ENCODE data around the gene OR1K1. TPM values are rescaled to one million over a fixed set of nuclear protein-coding genes. Genes with fewer than 3 reads are reported as not detected.

The OR1K1 gene, protein sequence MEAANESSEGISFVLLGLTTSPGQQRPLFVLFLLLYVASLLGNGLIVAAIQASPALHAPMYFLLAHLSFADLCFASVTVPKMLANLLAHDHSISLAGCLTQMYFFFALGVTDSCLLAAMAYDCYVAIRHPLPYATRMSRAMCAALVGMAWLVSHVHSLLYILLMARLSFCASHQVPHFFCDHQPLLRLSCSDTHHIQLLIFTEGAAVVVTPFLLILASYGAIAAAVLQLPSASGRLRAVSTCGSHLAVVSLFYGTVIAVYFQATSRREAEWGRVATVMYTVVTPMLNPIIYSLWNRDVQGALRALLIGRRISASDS
- total RNA-seq: 1 to 10 TPM in 2 of 8 experiments, under 1 TPM in 3, not detected in 3; 0.27 to 1.5 (median 0.54) TPM

DNA sequence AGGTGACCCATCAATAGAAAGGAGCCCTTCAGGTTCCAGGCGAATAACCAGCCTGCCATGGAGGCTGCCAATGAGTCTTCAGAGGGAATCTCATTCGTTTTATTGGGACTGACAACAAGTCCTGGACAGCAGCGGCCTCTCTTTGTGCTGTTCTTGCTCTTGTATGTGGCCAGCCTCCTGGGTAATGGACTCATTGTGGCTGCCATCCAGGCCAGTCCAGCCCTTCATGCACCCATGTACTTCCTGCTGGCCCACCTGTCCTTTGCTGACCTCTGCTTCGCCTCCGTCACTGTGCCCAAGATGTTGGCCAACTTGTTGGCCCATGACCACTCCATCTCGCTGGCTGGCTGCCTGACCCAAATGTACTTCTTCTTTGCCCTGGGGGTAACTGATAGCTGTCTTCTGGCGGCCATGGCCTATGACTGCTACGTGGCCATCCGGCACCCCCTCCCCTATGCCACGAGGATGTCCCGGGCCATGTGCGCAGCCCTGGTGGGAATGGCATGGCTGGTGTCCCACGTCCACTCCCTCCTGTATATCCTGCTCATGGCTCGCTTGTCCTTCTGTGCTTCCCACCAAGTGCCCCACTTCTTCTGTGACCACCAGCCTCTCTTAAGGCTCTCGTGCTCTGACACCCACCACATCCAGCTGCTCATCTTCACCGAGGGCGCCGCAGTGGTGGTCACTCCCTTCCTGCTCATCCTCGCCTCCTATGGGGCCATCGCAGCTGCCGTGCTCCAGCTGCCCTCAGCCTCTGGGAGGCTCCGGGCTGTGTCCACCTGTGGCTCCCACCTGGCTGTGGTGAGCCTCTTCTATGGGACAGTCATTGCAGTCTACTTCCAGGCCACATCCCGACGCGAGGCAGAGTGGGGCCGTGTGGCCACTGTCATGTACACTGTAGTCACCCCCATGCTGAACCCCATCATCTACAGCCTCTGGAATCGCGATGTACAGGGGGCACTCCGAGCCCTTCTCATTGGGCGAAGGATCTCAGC lies at the start of gene OR1K1:
Gene OR1K1 (plus strand): TSS at position 58 of the 995 bp plus-strand sequence. CDS start 0 bp downstream, at position 58.
- 60 to 100% (median 80%) methylated on average over 1 to 13 of the region's 30 CpGs for WGBS, 10 experiments
- no peaks in the 10 kb centered on the region for H3K4me1 ChIP-seq (replicated peaks in 1 of 2)
- in situ Hi-C loops (cut with MboI; ENCODE audit: low pct_unique_long_range_greater_than_20kb in 2 of 9, low sequenced_read_pairs in 9 of 9, unreplicated experiment in 9 of 9): loop anchor here in 6 of 9 experiments (10.0 to 25.0 kb wide), 4 partner anchors 336 to 688 kb away; no protein-coding TSS in a partner anchor
- H3K4me3 ChIP-seq: no peak within 1 kb of the TSS
- ATAC-seq (replicated peaks in 6 of 8): no peak
- H3K27ac ChIP-seq: no peak within 1 kb of the TSS

DNA sequence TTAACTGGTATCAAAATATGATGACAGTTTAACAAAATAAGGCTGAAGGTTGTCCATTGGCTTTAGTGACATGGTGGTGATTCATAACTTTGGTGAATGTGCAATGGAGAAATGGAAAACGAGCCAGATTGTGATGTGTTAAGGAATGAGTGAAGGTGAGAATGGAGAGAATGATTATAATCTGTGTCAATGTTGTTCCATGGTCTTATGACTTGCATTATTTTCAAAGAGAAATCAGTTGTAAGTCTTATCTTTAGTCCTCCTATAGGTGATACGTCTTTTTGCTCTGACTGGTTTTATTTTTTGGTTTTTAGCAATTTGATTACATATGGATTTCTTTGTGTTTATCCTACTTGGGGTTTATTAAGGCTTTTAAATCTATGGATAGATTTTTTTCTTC lies 45.1 kb upstream of the OR1K1 start:
- H3K27ac ChIP-seq: no peak overlapping the region
- H3K4me1 ChIP-seq (replicated peaks in 1 of 2): no peaks in the 10 kb centered on the region
- H3K4me3 ChIP-seq: no peak overlapping the region
- 0 to 42% (median 27%) methylated on average over 1 to 2 of the region's 2 CpGs for WGBS, 10 experiments
- in situ Hi-C loops (cut with MboI; ENCODE audit: low pct_unique_long_range_greater_than_20kb in 2 of 9, low sequenced_read_pairs in 9 of 9, unreplicated experiment in 9 of 9): no loop called here
- ATAC-seq (replicated peaks in 6 of 8): no peak

DNA sequence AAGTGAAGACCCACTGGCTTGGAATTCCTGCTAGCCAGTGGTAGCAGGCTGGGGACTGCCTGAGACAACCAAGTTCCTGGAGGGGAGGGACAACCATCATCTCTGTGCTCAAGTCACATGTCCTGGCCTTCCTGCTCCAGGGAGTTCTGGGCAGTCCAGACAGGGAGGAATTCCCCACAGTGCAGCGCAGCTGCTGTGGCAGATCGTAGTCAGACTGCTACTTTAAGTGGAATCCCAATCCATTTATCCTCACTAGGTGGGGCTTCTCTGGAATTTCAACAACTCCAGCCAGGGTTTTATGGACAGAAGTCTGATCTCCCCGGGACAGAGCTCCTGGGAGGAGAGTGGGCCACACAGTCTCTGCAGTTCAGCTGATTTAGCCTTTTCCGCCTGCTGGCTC lies 32.1 kb upstream of the OR1K1 start:
- in situ Hi-C loops (cut with MboI; ENCODE audit: low pct_unique_long_range_greater_than_20kb in 2 of 9, low sequenced_read_pairs in 9 of 9, unreplicated experiment in 9 of 9): no loop called here
- no peak overlapping the region for H3K27ac ChIP-seq
- ATAC-seq (replicated peaks in 6 of 8): peak in 2 of 8 experiments; percentile 44 to 62
- no peak overlapping the region for H3K4me3 ChIP-seq
- 0 to 82% (median 50%) methylated on average over 1 to 4 of the region's 4 CpGs; no CpG with 5 or more reads in 3 of the 10 experiments for WGBS, 10 experiments
- H3K4me1 ChIP-seq (replicated peaks in 1 of 2): no peaks in the 10 kb centered on the region

DNA sequence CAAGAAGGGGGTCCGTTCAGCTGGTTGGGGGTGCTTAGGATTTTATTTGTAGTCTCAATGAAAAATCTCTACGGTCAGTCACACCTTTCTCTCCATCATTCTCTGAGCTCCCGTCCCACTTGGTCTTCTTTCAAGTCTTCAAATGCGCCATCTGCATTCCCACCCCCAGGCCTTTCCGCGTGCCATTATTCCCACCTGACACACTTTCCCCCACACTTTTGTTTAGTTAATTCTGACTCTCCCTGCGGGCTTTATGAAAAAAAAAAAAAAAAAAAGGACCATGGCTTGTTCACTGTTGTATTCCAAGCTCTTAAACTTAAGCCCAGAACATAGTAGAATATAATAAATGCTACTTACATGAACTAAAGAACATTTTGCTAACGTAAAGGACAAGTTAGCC lies 22.9 kb upstream of the OR1K1 start:
- Histone ChIP-seq H3K27ac (no peak overlapping the region), H3K4me1 (replicated peaks in 1 of 2) (no peaks in the 10 kb centered on the region), H3K4me3 (no peak overlapping the region)
- 17 to 81% (median 69%) methylated on average over 1 to 8 of the region's 8 CpGs; no CpG with 5 or more reads in 1 of the 10 experiments for WGBS, 10 experiments
- ATAC-seq (replicated peaks in 6 of 8): no peak
- in situ Hi-C loops (cut with MboI; ENCODE audit: low pct_unique_long_range_greater_than_20kb in 2 of 9, low sequenced_read_pairs in 9 of 9, unreplicated experiment in 9 of 9): no loop called here

DNA sequence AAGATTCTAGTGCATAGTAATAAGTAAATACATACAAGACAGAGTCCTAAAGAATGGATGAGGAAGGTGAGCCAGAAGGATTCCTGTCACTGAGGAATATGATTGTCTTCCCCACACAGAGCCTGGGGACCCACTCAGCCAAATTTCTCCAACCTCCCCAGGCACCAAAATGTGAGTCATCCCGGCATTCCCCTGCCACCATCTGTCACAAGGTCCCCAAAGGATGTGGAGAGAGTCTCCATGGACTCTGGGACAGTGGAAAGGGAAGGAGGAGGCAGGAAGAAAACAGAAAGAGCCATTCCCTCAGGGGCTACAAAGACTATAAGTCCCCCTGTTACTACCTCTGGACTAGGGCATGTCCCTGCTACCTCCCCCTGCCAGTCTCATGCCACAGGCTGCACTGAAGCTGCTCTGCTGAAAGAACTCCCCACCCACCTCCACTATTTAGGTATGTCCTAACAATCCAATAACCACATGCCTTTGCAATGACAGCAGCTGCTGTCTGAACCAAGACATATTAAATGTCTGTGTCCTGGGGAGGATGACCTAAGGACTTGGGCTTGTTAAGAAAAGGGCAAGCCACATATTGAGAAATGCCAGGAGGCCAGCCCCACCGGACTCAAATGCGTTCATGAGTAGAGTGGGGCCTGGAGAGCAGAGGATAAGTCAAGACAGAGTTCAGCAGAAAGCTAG lies 21.8 kb upstream of the OR1K1 start:
- peak in 2 of 8 experiments; percentile 62 to 64 for ATAC-seq (replicated peaks in 6 of 8)
- in situ Hi-C loops (cut with MboI; ENCODE audit: low pct_unique_long_range_greater_than_20kb in 2 of 9, low sequenced_read_pairs in 9 of 9, unreplicated experiment in 9 of 9): no loop called here
- Histone ChIP-seq H3K4me3 (no peak overlapping the region), H3K27ac (no peak overlapping the region), H3K4me1 (replicated peaks in 1 of 2) (no peaks in the 10 kb centered on the region)
- 0 to 90% (median 56%) methylated on average over 1 to 2 of the region's 3 CpGs; no CpG with 5 or more reads in 5 of the 10 experiments for WGBS, 10 experiments

DNA sequence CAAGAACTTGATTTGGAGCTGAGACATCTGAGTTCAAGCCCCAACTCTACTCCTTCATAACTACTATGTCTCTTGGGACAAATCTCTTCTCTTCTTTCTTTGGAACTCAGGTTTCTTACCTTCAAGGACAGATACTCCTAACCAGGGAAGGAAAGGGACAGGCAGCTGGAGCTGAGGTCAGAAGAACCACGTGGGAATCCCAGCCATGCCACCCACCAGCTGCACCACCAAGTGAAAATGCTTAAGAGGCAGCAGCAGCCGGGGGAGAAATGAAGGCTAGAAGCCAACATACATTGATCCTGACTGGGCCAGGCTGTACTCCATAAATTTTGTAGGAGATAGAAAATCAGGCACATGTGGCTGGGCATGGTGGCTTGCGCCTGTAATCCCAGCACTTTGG lies 20.7 kb upstream of the OR1K1 start:
- Histone ChIP-seq H3K4me1 (replicated peaks in 1 of 2) (no peaks in the 10 kb centered on the region), H3K27ac (no peak overlapping the region), H3K4me3 (no peak overlapping the region)
- in situ Hi-C loops (cut with MboI; ENCODE audit: low pct_unique_long_range_greater_than_20kb in 2 of 9, low sequenced_read_pairs in 9 of 9, unreplicated experiment in 9 of 9): no loop called here
- ATAC-seq (replicated peaks in 6 of 8): no peak
- 0 to 100% (median 59%) methylated on average over 1 to 3 of the region's 3 CpGs; no CpG with 5 or more reads in 4 of the 10 experiments for WGBS, 10 experiments

DNA sequence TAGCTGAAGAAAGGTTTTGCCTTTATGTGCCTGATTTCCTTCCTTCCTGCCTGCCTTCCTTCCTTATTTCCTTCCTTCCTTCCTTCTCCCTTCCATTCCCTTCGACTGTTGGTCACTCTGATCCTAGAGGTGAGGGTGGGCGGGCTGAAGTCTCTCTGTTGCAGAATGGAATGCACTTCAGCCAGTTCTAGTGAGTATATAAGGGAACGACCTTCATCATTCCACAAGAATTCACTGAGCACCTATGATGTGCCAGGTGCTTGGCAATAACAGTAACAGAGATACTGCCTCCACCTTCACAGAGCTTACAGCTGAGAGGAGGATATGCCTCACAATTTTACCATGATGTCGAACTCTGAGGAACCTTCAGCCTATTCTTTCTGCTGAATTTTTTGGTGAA lies 19.9 kb upstream of the OR1K1 start:
- WGBS, 10 experiments: 20 to 70% (median 46%) methylated on average over 1 to 3 of the region's 4 CpGs

DNA sequence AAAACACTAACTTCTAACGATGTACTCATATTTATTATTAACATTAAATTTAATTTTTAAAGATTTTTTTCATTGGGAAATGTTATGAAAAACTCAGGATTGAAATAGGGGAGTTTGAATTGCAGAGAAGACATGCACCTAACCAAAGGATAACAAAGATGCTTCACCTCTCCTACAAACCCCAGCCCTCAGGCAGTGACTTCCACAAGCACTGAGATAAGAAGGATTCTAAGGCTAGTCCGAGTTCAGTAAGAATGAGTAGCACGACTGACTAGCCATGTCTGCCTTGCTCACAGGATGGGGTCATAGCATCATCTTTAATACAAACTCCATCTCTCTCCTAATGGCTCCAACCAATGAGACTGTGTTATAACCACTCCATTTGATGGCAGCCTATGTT lies 18.3 kb upstream of the OR1K1 start:
- Histone ChIP-seq H3K27ac (no peak overlapping the region), H3K4me3 (no peak overlapping the region), H3K4me1 (replicated peaks in 1 of 2) (no peaks in the 10 kb centered on the region)
- in situ Hi-C loops (cut with MboI; ENCODE audit: low pct_unique_long_range_greater_than_20kb in 2 of 9, low sequenced_read_pairs in 9 of 9, unreplicated experiment in 9 of 9): no loop called here
- no peak for ATAC-seq (replicated peaks in 6 of 8)
- WGBS, 10 experiments: 0 to 60% (median 28%) methylated on average over 1 to 3 of the region's 3 CpGs

More for the DNA sequence above, 19.9 kb upstream of the OR1K1 start:
- no peak for ATAC-seq (replicated peaks in 6 of 8)
- Histone ChIP-seq H3K4me3 (no peak overlapping the region), H3K27ac (no peak overlapping the region), H3K4me1 (replicated peaks in 1 of 2) (no peaks in the 10 kb centered on the region)
- in situ Hi-C loops (cut with MboI; ENCODE audit: low pct_unique_long_range_greater_than_20kb in 2 of 9, low sequenced_read_pairs in 9 of 9, unreplicated experiment in 9 of 9): no loop called here

DNA sequence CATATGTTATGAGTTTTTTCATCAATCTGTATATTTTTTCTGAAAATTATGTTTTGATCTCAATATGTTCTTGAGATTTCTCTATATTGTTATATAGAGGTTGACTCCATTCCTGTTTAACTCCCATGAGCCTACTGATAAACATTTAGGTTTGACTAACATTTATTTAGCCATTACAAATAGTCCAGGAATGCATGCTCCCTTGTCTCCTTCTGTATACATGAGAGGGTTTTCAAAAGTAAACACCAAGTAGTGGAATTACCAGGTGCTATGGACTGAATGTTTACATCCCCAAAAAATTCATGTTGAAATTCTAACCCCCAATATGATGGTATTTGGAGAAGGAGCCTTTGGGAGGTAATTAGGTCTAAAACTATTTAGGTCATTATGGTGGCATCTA lies 14.7 kb upstream of the OR1K1 start:
- H3K4me1 ChIP-seq (replicated peaks in 1 of 2): no peaks in the 10 kb centered on the region
- no peak overlapping the region for H3K4me3 ChIP-seq
- ATAC-seq (replicated peaks in 6 of 8): no peak
- H3K27ac ChIP-seq: no peak overlapping the region
- in situ Hi-C loops (cut with MboI; ENCODE audit: low pct_unique_long_range_greater_than_20kb in 2 of 9, low sequenced_read_pairs in 9 of 9, unreplicated experiment in 9 of 9): no loop called here

DNA sequence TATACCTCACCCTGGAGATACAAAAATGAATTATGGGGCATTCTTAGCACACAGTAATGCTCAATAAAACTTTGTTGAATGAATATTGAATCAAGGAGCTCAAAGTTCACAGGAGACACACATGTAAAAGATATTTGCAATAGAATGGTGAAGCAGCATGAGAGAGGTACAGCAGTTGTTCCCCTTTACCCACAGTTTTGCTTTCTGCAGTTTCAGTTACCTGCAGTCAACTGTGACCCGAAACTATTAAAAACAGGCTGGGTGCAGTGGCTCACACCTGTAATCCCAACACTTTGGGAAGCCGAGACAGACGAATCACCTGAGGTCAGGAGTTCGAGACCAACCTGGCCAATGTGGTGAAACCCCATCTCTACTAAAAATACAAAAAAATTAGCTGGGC lies 13.6 kb upstream of the OR1K1 start:
- in situ Hi-C loops (cut with MboI; ENCODE audit: low pct_unique_long_range_greater_than_20kb in 2 of 9, low sequenced_read_pairs in 9 of 9, unreplicated experiment in 9 of 9): no loop called here
- no peak overlapping the region for H3K4me3 ChIP-seq
- 20 to 71% (median 50%) methylated on average over 1 to 4 of the region's 4 CpGs; no CpG with 5 or more reads in 4 of the 10 experiments for WGBS, 10 experiments

DNA sequence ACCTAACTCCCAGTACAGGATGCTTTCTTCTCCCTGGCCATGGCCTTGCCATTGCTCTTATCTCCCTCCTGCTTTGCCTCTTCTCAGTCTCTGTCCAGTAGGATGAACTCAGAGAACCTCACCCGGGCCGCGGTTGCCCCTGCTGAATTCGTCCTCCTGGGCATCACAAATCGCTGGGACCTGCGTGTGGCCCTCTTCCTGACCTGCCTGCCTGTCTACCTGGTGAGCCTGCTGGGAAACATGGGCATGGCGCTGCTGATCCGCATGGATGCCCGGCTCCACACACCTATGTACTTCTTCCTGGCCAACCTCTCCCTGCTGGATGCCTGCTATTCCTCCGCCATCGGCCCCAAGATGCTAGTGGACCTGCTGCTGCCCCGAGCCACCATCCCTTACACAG lies 11.1 kb upstream of the OR1K1 start, which contains the start of gene OR5C1:
Gene OR5C1 (plus strand): TSS at position 103 of the 400 bp plus-strand sequence. CDS start 0 bp downstream, at position 103.
- Histone ChIP-seq H3K4me3 (no peak within 1 kb of the TSS), H3K4me1 (replicated peaks in 1 of 2) (no peaks in the 10 kb centered on the region), H3K27ac (no peak within 1 kb of the TSS)
- WGBS, 10 experiments: 78 to 100% (median 95%) methylated on average over 1 to 4 of the region's 12 CpGs; no CpG with 5 or more reads in 6 of the 10 experiments
- no peak for ATAC-seq (replicated peaks in 6 of 8)
- in situ Hi-C loops (cut with MboI; ENCODE audit: low pct_unique_long_range_greater_than_20kb in 2 of 9, low sequenced_read_pairs in 9 of 9, unreplicated experiment in 9 of 9): no loop called here

More for the DNA sequence above, 13.6 kb upstream of the OR1K1 start:
- Histone ChIP-seq H3K4me1 (replicated peaks in 1 of 2) (no peaks in the 10 kb centered on the region), H3K27ac (no peak overlapping the region)
- no peak for ATAC-seq (replicated peaks in 6 of 8)

DNA sequence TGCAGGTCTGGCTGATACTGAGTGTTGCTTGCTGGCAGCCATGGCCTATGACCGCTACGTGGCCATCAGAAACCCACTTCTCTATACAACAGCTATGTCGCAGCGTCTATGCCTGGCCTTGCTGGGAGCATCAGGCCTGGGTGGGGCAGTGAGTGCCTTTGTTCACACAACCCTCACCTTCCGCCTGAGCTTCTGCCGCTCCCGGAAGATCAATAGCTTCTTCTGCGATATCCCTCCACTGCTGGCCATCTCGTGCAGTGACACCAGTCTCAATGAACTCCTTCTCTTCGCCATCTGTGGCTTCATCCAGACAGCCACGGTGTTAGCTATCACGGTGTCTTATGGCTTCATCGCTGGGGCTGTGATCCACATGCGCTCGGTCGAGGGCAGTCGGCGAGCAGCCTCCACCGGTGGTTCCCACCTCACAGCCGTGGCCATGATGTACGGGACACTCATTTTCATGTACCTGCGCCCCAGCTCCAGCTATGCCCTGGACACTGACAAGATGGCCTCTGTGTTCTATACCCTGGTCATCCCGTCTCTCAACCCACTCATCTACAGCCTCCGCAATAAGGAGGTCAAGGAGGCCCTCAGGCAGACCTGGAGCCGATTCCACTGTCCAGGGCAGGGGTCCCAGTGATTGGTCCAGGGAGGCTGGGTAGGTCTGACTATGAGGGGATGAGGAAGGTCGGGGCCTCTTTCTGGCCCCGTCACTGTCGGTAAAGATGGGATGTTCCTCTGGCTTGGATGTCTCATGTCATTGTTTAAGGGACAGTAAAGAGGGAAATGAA lies 10.5 kb upstream of the OR1K1 start:
- in situ Hi-C loops (cut with MboI; ENCODE audit: low pct_unique_long_range_greater_than_20kb in 2 of 9, low sequenced_read_pairs in 9 of 9, unreplicated experiment in 9 of 9): no loop called here
- 63 to 100% (median 79%) methylated on average over 2 to 13 of the region's 28 CpGs; no CpG with 5 or more reads in 4 of the 10 experiments for WGBS, 10 experiments
- no peak for ATAC-seq (replicated peaks in 6 of 8)

More for the DNA sequence above, 10.5 kb upstream of the OR1K1 start:
- H3K27ac ChIP-seq: no peak overlapping the region
- H3K4me3 ChIP-seq: no peak overlapping the region
- H3K4me1 ChIP-seq (replicated peaks in 1 of 2): no peaks in the 10 kb centered on the region

All from motor neuron (in vitro differentiated cells).